ENCODE measurements around the gene SPOCK3.

Gene SPOCK3

DNA sequence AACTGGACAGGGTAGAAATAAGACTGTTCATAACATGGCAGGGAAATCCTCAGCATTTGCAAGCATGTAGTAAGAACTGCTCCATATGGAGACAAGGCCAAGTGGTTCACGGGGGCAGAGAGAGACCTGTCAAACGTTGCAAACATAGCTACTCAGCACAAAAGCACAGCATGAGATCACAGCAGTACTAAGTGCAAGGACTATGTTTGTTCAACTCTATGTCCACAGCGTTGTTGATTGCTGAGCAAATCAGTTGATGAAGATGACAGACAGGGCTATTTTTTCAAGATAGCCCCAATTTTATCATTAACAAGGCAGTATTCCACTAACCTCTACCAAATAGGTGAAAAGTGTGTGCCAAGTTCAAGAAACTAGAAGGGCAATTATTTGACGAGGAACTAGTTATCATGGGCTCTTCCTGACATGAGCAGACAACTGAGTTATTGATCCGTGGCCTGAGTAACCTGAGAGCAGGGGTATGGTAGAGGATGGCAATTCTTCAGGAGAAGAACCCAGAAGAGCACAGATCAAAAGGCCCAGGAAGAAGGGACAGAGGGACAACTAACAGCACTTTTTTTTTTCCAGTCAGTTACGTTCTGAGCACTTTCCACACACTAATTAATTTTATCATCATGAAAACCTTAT, 57.4 kb downstream of the SPOCK3 start:
- no peak for DNase-seq (ENCODE audit: low read depth)

DNA sequence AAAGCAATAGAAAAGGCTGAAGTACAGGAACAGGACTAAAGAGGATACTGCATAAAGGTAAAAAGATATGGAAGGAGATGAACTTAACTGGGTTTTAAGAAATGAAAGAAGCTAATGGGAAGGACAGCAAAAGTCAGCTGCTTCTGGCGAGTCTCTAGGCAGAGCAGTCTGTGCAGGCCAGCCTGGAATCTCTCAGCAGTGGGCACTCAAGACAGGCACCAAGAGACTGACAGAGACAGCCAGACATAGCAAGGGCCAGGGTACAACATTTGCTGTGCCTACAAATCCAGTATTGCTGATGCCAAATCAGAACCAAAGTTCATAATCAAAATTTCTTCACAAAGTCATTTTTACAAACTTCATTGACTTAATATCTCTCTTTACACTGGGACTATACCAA, 62.4 kb downstream of the SPOCK3 start:
- DNase-seq (ENCODE audit: low read depth), result no peak

DNA sequence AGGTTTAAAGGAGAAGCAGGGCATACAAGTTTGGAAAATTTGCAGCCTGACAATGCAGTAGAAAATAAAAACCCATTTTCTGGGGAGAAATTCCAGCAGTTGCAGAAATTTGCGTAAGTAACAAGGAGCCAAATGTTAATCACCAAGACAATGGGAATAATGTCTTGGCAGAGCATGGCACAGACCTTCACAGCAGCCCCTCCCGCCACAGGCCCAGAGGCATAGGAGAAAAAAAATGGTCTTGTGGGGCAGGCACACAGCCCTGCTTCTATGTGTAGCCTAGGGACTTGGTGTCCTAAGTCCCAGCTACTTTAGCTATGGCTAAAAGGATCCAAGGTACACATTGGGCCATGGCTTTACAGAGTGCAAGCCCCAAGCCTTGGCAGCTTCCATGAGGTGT, 65.7 kb downstream of the SPOCK3 start:
- DNase-seq (ENCODE audit: low read depth), result no peak

DNA sequence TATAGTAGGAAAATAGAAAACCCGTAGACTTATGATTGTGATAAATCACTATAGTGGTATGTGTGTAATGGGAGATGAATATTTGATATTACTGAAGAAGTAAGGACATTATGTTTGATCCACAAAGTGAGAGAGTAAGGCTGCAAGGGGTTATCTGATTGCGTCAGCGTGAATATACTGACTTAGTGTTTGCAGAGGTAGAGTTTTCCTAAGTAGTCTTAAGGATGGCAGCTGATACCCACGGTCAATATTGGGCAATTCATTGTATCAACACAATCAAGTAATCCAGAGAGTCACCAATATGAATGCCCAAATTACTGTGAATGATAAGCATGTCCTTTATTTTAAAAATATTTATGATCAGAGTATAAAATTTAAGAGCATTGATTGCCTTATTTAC, 83.7 kb downstream of the SPOCK3 start:
- no peak for DNase-seq (ENCODE audit: low read depth)

DNA sequence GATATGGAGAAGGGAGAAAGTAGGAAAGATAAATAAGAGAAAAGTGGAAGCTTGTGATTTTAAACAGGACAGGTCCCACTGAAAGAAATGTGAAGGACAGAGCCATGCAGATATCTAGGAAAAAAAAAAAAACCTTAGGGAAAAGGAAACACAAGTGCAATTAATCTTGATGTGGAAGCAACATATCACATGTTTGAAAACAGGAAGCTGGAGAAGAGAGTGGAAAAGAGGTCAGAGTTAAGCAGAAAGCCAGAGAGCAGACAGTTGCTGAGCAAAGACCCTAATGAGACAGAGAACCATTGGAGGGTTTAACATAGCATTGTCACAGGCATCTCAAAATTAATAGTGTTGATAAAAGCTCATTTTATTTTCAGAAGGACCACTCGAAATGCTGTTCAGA, 89.7 kb downstream of the SPOCK3 start:
- DNase-seq (ENCODE audit: low read depth), result no peak

DNA sequence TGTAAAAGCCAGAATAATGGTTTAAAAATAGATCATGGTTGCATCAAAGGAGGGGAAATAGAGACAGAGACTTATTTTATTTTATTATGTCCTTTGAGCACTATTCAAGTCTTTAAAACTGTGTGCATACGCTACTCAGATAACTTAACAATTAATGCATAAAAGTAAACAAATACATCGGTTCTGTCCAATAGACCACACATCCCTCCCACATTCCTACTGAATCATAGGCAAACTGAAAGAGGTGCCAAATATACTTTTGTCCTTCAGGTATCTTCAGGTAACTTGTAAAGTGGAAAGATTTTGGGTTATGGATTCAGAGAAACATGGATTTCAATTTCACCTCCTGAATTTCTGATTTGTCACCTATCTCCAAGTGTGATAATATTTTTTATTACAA, 91.3 kb downstream of the SPOCK3 start:
- DNase-seq (ENCODE audit: low read depth), result no peak

DNA sequence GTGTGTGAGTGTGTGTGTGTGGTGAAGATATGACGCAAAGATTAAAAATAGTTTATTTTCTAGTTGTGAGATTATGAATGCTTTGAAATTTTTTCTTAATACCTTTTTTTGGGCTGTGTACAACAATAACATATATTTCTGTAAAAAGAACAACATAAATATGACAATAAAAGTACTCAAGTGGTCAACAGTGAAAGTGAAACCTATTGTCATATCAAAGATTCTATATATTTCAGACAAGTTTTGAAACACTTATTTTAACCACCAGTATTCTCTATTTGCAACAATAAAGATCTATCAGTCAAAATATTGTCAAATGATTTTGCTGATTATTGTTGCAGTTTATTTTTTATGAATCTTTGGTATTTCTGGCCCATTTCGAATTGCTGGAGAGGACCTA, 98.0 kb downstream of the SPOCK3 start:
- no peak for DNase-seq (ENCODE audit: low read depth)

DNA sequence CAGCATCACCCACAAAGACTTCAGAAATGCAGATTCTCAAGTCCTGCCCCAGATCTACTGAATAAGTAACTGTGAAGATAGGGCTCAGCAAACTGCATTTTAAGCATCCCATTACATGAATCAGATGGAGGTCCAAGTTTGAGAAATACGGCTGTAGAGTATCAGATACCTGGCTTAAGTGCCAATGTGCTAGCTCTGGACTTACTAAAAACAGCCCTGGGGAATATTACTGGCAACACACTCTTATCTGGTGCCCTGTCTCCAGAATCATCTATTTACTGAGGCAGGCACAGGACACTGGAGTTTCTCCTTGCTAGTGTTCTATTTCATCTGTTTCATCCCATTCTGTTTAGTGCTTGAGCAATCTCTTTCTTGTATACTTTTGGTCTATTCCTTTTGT, 105.1 kb downstream of the SPOCK3 start:
- DNase-seq (ENCODE audit: low read depth), result no peak

DNA sequence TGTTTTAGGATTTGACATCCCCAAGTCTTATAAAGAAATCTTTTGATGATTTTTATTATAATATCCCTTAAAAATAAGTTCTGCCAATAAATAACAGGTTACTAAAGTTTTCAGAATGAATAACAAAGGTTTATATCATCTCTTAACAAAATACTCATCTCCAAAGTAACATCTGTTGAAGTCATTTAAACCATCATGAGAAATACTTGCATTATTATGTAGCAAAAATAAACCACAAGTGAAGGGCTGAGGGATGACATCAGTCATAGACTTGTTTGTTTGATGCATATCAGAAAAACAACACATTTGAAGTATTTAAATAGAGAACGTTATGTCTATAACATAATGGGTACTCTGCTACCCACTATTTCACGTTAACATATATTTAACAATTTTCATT, 114.9 kb downstream of the SPOCK3 start:
- no peak for DNase-seq (ENCODE audit: low read depth)

DNA sequence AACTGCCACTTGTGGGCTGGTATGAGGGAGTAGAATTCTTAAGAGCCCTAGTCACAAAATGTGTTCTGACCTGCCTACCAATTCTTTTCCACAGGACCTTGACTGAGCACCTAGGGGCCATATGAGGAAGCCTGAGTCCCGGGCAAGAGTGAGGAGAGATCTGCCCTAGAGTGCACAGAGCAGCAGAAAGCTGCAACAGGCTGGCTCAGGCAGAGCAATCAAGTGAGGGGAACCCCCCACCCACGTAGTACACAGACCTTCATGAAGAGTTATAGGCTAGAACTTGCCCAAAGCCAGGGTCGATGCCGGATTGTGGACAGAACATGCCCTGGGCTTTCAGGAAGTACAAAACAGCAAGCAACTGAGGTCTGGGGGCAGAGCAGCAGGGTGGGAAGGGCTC, 117.0 kb downstream of the SPOCK3 start:
- DNase-seq (ENCODE audit: low read depth), result no peak

DNA sequence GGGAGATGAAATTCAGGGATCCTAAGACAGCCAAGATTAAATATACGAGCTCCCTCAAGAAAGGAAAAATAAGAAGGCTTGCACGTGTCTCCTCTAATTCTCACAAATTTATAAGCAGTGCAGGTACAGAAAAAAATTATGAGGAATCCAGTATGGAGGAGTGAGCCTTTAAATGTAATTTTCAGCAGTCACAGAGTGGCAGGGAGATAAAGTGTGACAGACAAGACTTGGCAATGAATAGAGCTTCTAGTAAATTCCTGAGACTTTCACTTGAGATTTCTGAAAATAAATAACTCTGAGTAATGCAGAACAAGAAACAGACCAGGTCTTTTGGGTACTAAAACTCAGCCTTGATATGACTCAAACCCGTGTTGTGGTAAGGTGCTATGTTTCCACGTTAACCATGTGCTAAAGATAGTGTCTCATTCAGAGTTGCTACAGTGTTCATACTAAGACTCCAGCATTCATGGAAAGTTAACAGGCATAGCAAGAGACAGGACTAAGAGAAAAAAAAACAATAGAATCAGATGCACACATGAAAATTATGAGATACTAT, 119.8 kb downstream of the SPOCK3 start:
- DNase-seq (ENCODE audit: low read depth), result no peak

DNA sequence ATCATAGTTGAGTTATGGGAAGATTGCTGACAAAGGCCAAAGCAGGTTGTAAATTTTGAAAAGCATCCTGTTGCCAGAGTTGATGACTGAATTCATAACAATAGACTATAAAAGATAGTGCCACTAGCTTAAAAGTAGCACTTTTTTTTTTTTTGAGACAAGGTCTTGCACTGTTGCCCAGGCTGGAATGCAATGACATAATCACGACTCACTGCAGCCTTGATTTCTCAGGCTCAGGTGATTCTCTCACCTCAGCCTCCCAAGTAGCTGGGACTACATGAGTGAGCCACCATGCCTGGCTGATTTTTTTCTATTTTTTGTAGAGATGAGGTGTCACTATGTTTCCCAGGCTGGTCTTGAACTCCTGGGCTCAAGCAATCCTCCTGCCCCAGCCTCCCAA, 122.7 kb downstream of the SPOCK3 start:
- no peak for DNase-seq (ENCODE audit: low read depth)

DNA sequence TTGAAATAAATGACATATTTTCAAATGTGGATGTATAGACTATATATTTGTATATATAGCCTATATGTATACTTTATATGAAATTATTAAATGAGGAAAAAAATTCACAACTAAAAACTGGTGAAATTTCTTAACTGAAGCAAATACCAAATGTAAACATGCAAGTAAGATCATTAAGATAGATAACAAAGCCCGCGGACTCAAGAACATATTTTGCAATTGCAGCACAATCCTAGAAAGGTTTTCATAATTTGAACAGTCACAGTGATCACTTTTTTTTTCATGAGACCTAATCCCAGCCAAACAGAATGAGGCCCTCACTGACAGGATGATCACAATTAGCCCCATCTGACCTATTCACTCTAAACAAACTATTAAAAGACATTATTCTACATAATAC, 123.2 kb downstream of the SPOCK3 start:
- no peak for DNase-seq (ENCODE audit: low read depth)

DNA sequence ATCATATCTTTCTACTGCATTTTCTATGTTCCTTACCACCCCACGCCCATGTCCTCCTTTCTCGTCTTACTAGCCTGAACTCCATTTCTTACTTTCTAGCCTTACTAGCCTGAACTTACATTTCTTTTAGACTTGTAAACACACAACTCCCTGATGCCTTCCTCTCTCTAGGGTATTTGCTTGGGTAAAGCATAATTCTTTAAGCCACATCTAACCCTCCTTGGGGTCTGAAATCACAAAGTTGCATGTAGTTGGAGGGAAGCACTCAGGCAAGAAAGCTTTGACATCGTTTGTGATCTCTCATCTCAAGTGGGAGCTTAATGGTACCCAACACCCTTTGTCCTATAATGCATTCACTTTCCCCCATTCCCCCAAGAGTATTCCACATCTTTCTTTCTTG, 124.4 kb downstream of the SPOCK3 start:
- DNase-seq (ENCODE audit: low read depth), result no peak

DNA sequence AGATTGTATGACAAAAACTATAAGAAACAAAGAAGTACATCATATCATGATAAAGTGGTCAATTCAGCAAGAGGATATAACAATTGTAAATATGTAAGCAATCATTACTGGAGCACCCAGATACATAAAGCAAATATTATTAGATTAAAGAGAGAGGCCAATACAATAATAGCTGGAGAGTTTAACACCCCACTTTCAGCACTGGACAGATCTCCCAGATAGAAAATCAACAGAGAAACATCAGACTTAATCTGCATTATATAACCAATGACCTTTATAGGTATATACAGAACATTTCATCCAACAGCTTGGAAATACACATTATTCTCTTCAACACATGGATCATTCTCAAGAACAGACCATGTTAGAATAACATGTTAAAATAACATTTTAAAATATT, 128.4 kb downstream of the SPOCK3 start:
- DNase-seq (ENCODE audit: low read depth), result no peak

DNA sequence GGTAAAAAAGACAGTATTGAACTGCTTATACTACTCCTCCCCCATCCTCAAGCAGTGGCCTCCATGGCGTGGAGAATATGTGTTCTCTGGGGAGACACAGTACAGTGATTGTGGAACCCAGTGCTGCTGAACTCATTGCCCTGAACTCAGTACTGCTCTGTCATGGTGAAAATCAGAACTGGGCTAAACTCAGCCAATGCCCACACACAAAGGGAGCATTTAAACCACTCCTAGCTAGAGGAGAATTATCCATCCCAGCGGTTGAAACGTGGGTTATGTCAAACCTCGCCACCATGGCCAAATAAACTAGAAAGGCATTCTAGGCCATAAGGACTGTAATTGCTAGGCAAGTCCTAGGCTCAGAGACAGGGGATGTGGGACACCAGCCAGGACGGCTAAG, 131.8 kb downstream of the SPOCK3 start:
- DNase-seq (ENCODE audit: low read depth), result no peak

DNA sequence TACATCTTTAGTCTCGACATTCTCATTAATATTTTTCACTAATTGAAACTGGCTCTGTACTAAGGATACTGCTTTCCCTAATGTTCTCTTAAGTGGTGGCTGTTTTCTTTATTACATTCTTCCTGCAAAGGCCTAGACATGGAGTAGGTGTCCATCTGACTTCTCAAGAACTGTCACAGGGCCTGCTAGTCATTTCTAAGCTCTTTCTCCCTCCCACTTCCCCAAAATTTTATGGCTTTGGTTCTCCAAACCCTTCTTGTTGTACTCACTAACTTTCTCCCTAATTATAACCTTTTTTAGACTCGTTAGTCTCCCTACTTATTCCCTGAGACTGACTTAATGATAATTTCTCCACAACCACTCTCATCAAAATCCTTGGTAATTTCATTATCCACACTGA, 133.3 kb downstream of the SPOCK3 start:
- no peak for DNase-seq (ENCODE audit: low read depth)

DNA sequence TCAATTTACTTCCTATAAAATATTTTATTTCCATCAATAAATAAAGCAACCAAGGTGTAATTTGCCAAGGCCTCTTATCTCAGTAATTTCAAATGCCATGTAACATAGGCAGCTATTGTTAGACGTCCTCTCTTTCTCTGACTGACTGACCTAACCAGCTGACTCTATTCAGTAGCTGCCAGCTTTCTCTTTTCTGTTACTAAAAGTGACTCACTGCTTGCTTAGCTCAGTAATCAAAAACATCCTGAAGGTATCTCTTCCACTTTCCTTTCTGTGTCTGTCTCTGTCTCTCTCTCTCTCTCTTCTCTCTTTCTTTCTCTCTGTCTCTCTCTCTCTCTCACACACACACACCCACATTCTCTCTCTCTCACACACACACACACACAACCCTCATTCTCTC, 134.2 kb downstream of the SPOCK3 start:
- DNase-seq (ENCODE audit: low read depth), result no peak

DNA sequence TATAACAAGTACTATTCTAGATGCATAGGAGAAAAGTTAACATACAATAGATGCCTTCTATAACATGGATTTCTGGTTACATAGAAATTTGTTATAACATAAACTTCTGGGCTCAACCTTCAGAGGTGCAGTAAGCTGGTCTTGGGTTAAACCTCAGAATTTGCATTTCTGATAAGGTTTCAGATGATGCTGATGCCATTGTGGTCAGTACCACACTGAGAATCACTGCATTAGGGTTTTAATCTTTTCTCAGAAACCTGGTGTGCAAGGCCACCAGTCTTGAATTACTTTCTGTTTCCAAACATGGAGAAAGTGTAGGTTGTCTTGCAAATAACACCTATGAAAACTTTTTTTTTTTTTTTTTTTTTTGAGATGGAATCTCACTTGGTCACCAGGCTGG, 146.2 kb downstream of the SPOCK3 start:
- no peak for DNase-seq (ENCODE audit: low read depth)

DNA sequence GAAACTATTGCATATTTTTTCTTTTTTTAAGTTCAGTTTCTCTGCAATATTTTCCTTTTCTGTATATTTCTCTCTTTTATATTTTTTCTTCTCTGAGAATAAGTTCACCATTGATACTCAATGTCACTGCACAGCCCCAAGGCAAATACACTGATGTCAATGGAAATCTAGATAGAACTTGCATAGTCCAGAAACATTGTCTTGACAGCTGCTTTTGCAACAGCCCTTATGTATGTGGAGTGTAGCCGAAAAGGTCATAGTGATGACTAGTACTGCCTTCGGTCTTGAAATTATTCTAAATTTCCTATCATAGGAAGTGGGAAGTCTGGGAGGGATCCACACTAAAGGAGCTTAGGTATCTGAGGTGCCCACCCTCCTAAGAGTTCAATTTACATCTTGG, 150.0 kb downstream of the SPOCK3 start:
- DNase-seq (ENCODE audit: low read depth), result no peak

DNA sequence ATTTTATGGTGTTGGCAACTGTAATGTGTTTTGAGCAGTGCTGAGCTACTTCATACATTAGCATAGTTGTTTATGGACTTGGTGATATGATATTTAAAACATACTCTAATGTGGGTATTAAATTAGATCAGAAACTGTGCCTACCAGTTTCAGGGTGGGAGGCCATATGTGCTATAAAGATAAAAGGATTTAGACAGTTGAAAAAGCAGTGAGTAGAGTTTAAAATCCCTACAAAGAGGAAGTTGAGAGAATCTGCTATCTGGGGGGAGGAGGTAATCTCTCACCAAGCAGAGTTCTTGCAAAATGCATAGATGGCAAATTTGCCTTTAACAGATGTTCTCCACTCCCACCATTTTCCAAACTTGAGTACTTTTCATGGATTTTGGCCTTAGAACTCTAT, 154.5 kb downstream of the SPOCK3 start:
- no peak for DNase-seq (ENCODE audit: low read depth)

DNA sequence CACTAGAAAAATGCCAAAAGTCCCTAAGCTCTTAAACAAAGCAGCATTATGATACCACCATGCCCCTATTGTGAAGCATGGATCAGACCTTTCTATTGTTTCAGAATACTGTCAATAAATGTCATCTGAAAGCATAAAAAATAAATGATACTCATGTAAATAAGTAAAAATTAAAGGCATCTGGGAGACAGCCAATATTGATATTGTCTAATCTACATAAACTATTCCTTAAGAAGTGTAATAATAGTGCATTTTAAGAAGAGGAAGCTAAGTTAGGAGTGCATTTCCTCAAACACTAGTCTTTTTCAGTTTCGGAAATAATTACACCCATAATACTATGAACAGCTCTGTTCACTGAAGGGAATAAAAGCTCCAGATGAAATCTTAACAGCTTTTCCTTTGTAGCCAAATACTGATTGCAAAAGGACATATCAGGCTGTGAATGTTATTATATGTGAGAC, 181.6 kb downstream of the SPOCK3 start:
- no peak for DNase-seq (ENCODE audit: low read depth)

DNA sequence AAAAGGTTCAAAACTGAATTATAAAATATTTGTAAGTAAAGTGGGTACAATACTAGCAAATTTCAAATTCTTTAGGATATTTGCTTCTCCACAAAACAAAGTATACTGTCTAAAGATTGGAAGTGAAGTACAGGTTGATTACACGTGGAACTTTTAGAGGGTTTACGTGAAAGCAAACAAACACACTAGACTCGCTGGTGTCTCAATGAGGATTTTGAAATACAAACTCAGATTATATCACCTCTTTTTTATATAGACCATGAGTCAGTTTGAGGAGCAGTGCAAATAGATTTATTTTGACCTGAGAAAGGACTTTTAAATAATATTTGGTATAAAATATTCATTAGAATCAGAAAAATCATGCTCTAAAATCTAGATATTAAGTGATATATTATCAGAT, 185.0 kb downstream of the SPOCK3 start:
- no peak for DNase-seq (ENCODE audit: low read depth)

DNA sequence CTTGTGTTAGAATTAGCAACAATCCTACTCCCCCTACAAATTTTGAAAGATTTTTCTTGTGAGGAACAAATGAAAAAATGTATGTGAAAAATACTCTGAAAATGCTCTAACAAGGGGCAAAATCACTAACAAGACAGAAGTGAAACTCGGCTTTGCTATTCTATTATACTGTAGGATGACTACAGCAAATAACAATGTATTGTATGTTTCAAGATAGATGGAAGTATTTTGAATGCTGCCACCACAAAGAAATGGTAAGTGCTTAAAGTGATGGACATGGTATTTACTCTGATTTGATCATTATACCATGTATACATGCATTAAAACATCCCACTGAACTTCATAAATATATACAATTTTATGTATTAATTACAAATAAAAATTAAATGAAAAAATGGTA, 192.8 kb downstream of the SPOCK3 start:
- no peak for DNase-seq (ENCODE audit: low read depth)

DNA sequence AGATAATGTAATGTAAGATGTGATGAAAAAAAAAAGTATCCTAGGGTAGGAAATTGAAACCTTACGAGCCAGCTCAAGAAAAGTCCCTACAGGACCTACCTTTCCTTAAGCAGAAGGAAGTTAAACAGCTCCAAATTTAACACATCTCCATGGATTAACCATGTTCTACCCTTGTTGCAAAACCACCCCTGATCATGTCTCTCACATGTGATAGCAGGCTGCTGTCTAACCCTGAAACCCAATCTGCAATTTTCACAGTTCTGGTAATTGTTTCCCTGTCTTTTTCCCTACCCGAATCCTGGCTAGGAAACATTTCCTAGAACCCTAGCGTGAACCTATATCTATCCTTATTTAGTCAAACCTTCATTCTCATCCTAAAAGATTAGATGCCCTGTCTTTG, 198.9 kb downstream of the SPOCK3 start:
- DNase-seq (ENCODE audit: low read depth), result no peak

All from stimulated activated CD8-positive, alpha-beta memory T cell treated with anti-CD3 and anti-CD28 coated beads, Interleukin-15, amount 100 ng/mL, for 1 hour (primary cell).